Left colon (tissue), 2 donors: ENCODE results near the gene METRNL. TPM values are rescaled to one million over a fixed set of nuclear protein-coding genes. Genes with fewer than 3 reads are reported as not detected.
"Not testable (repeated sequence)": the region's sequence is repeated elsewhere in the genome, so short reads cannot be mapped to it uniquely, and the experiment has no call there.

Source experiments
- ATAC-seq: fragments of 200-7000 bp; cut with Tn5 transposase; one replicate; pipeline ENCODE4 v1.9.1; 2020; ENCODE audit warnings: mild to moderate bottlenecking, moderate library complexity
- DNase-seq, 2 donors: peaks; one replicate each; pipeline ENCODE4 v3.0.0-alpha.2; 2020
- intact Hi-C, 2 donors: fragments of 100-400 bp; cut with DNase I in 1 of 2; cut with micrococcal nuclease in 1 of 2; formaldehyde crosslinking; loops; one replicate each; pipeline versions ENCODE4 v1.11.2 to v1.14.0; 2022; cut with DNase I, micrococcal nuclease
- total RNA-seq, 2 donors: library from RNA; stranded (reverse); fragmentation: NEBNext Ultra II Directional; extraction: Animal tissue kit (Norgen Biotek cat#: 25700); gene quantifications; one replicate each; pipeline ENCODE4 v1.2.1, GENCODE V29; 2021
- donor health status: DM: no; HTN: no; CAD: no.
- donor health status: DM: yes; HTN: yes; CAD: no.

METRNL gene
- total RNA-seq, 2 donors from 2014 or later: 96.7 to 133 TPM

GRCh38 chr17:83138820-83139219 is 59.4 kb downstream of the METRNL start:
- ATAC-seq: no peak
- intact Hi-C loops: no loop called here
- DNase-seq: no peak

GRCh38 chr17:83139541-83140248 is 60.3 kb downstream of the METRNL start:
- DNase-seq, ATAC-seq, intact Hi-C loops: not testable (repeated sequence)

- intact Hi-C loops, DNase-seq, ATAC-seq: not testable (repeated sequence)
Measured at GRCh38 chr17:83140249-83140566, 60.8 kb downstream of the METRNL start.

- DNase-seq (no peak), ATAC-seq (no peak)
- intact Hi-C loops: no loop called here
Measured at GRCh38 chr17:83142619-83143018, 63.2 kb downstream of the METRNL start.

- no peak for DNase-seq
- intact Hi-C loops: no loop called here
- no peak for ATAC-seq
Measured at GRCh38 chr17:83143817-83144231, 64.4 kb downstream of the METRNL start.

Other genes with a start within 250 kb of the METRNL start
- not detected for gene ZNF750, start 239.6 kb upstream of the METRNL start, total RNA-seq